HepG2 (cell line): ENCODE measurements around the gene DDX60. TPM values are rescaled to one million over a fixed set of nuclear protein-coding genes. Genes with fewer than 3 reads are reported as not detected.

ENCODE experiments used
- ATAC-seq: fragments of 200-7000 bp; cut with Tn5 transposase; 3 replicates; pipeline ENCODE4 v1.9.1; 2020; ENCODE audit warnings: mild to moderate bottlenecking, moderate library complexity
- BruUV-seq: library from RNA; stranded (reverse); fragments of 400-500 nt; replicated peaks from 2 replicates; lab custom pipeline; 2021; lab: Mats Ljungman, UMichigan
- CTCF ChIA-PET: fragments of 300-600 bp; formaldehyde crosslinking; extraction: SDS; loops from one replicate; lab custom pipeline; 2021; ENCODE audit warnings: low total read pairs, inconsistent platforms, low intra/inter-chr PET ratio; lab: Yijun Ruan, JAX
- POLR2A ChIA-PET: fragments of 350-600 bp; sonication (Branson Sonifier 250); formaldehyde crosslinking; loops from one replicate; lab custom pipeline; 2020; ENCODE audit warnings: antibody characterized with exemption, inconsistent platforms; lab: Yijun Ruan, JAX
- DNase-seq: peaks from one replicate; pipeline ENCODE4 v3.0.0-alpha.2; 2015; ENCODE audit warnings: low spot score
- FAIRE-seq: peaks from 3 replicates; lab custom pipeline; 2011; peaks lifted over from hg19 to GRCh38; lab: Jason Lieb, UNC
- H2AFZ ChIP-seq: one replicate; pipeline ENCODE4 v1.6.1; 2011; ENCODE audit warnings: low read length, inconsistent platforms
- H3K27ac ChIP-seq: fragments of 300-600 bp; 3 replicates; pipeline ENCODE4 v1.8.0; 2011; ENCODE audit warnings: mixed run types, mild to moderate bottlenecking, mixed read lengths, low read length, inconsistent platforms; ENCODE audit not compliant: insufficient read depth; ENCODE audit errors: extremely low read length
- H3K27me3 ChIP-seq, 2 experiments: fragments of 200-600 bp in 1 of 2; 2 replicates in 1 of 2; 3 replicates in 1 of 2; pipeline versions ENCODE4 v1.6.0 to v1.8.0; 2011; ENCODE audit warnings: low read length in 2 of 2, mild to moderate bottlenecking in 2 of 2, moderate library complexity in 2 of 2, inconsistent platforms in 1 of 2; ENCODE audit not compliant: insufficient read depth in 2 of 2, control insufficient read depth in 1 of 2
- H3K36me3 ChIP-seq, 2 experiments: fragments of 200-600 bp in 1 of 2; replicated peaks in 1 of 2; 2 replicates in 1 of 2; 3 replicates in 1 of 2; pipeline versions ENCODE4 v1.5.1 to v1.8.0; 2011; ENCODE audit warnings: low read length in 2 of 2, inconsistent platforms in 1 of 2; ENCODE audit not compliant: insufficient read depth in 2 of 2, control insufficient read depth in 1 of 2
- H3K4me1 ChIP-seq: 2 replicates; pipeline ENCODE4 v1.5.1; 2012; ENCODE audit warnings: low read length, inconsistent platforms; ENCODE audit not compliant: insufficient read depth
- H3K4me2 ChIP-seq: 2 replicates; pipeline ENCODE4 v1.6.0; 2011; ENCODE audit warnings: low read depth, low read length, inconsistent platforms
- H3K4me3 ChIP-seq, 3 experiments: fragments of 200-600 bp in 1 of 3; sonication (generic), shearing (Covaris generic) in 1 of 3; replicated peaks in 1 of 3; 2 replicates each; pipeline ENCODE4 v1.5.1; 2011 to 2016; ENCODE audit warnings: low read length in 3 of 3, inconsistent platforms in 2 of 3, low read depth in 2 of 3, mild to moderate bottlenecking in 2 of 3, control low read depth in 1 of 3, mixed read lengths in 1 of 3; ENCODE audit not compliant: insufficient read depth in 1 of 3
- H3K79me2 ChIP-seq: one replicate; pipeline ENCODE4 v1.6.1; 2011; ENCODE audit warnings: low read length, inconsistent platforms; ENCODE audit not compliant: insufficient read depth
- H3K9ac ChIP-seq: 2 replicates; pipeline ENCODE4 v1.6.0; 2011; ENCODE audit warnings: mild to moderate bottlenecking, low read depth, low read length, inconsistent platforms; ENCODE audit not compliant: insufficient read depth
- H3K9me3 ChIP-seq: 2 replicates; pipeline ENCODE4 v1.5.1; 2012; ENCODE audit warnings: mild to moderate bottlenecking, low read length
- H4K20me1 ChIP-seq: 2 replicates; pipeline ENCODE4 v1.6.0; 2011; ENCODE audit warnings: inconsistent platforms, mild to moderate bottlenecking, low read length, moderate library complexity; ENCODE audit not compliant: insufficient read depth
- CHD4 ChIP-seq: fragments of 200-600 bp; sonication (generic); IDR thresholded peaks from 2 replicates; pipeline ENCODE4 v1.7.0; 2017; ENCODE audit warnings: mild to moderate bottlenecking, low read length, borderline replicate concordance
- IKZF1 ChIP-seq: fragments of 450-650 bp; IDR thresholded peaks from 2 replicates; pipeline ENCODE4 v1.7.1; 2016
- MTA3 ChIP-seq: sonication (generic); formaldehyde crosslinking; IDR thresholded peaks from 2 replicates; pipeline ENCODE4 v1.4.0; 2020; ENCODE audit warnings: missing genetic modification reagents
- RBM22 ChIP-seq: fragments of 200-400 bp; formaldehyde crosslinking; optimal IDR thresholded peaks from 2 replicates; pipeline ENCODE3; 2017; ENCODE audit warnings: mild to moderate bottlenecking, low read length, moderate library complexity
- RELA ChIP-seq: sonication (generic); formaldehyde crosslinking; IDR thresholded peaks from 2 replicates; pipeline ENCODE4 v1.4.0; 2020; ENCODE audit warnings: missing genetic modification reagents
- SATB2 ChIP-seq: sonication (generic); formaldehyde crosslinking; IDR thresholded peaks from 2 replicates; pipeline ENCODE4 v1.5.0; 2020; ENCODE audit warnings: missing genetic modification reagents
- SNRNP70 ChIP-seq: fragments of 200-400 bp; formaldehyde crosslinking; IDR thresholded peaks from 2 replicates; pipeline ENCODE4 v1.6.1; 2017; ENCODE audit warnings: mild to moderate bottlenecking, low read depth, low read length, moderate library complexity
- ZNF136 ChIP-seq: sonication (generic); formaldehyde crosslinking; IDR thresholded peaks from 2 replicates; pipeline ENCODE4 v1.8.1; 2022; ENCODE audit warnings: low read depth, mild to moderate bottlenecking, moderate library complexity, missing genetic modification reagents
- ZNF382 ChIP-seq: sonication (generic); formaldehyde crosslinking; IDR thresholded peaks from 2 replicates; pipeline ENCODE4 v1.5.0; 2020; ENCODE audit warnings: missing genetic modification reagents, mild to moderate bottlenecking, borderline replicate concordance
- ZNF570 ChIP-seq: sonication (generic); formaldehyde crosslinking; IDR thresholded peaks from 2 replicates; pipeline ENCODE4 v1.4.0; 2020; ENCODE audit warnings: mild to moderate bottlenecking, missing genetic modification reagents, borderline replicate concordance
- ZSCAN22 ChIP-seq: sonication (generic); formaldehyde crosslinking; IDR thresholded peaks from 2 replicates; pipeline ENCODE4 v1.4.0; 2020; ENCODE audit warnings: mild to moderate bottlenecking, missing genetic modification reagents
- WGBS: methylation state at CpG from one replicate; pipeline ENCODE4 v1.1.6; 2017; ENCODE audit warnings: low lambda C conversion rate; 5-methylcytosine and 5-hydroxymethylcytosine counted together
- in situ Hi-C: cut with HindIII; loops from 2 replicates; pipeline ENCODE4 v1.10.0; 2017; ENCODE audit warnings: low pct_unique_long_range_greater_than_20kb; ENCODE audit not compliant: extremely low pct_ligation_motif_present
- intact Hi-C: fragments of 100-400 bp; cut with micrococcal nuclease; formaldehyde crosslinking; loops from one replicate; pipeline ENCODE4 v1.10.0; 2022; ENCODE audit not compliant: unreplicated experiment
- polyA plus RNA-seq, 8 experiments: library from polyadenylated mRNA; depleted of rRNA in 3 of 8; stranded (reverse) in 7 of 8; unstranded in 1 of 8; fragments of >200 nt; fragmentation: Illumina TruSeq in 4 of 8; extraction: Trizol in 4 of 8; gene quantifications; 2 replicates each; pipeline versions ENCODE4 v1.2.1 to v1.2.3, GENCODE V29; 2011 to 2016; ENCODE audit warnings: low read depth in 4 of 8, missing spikeins in 1 of 8, mixed read lengths in 1 of 8; ENCODE audit not compliant: insufficient read depth in 1 of 8
- total RNA-seq, 5 experiments: library from RNA; depleted of rRNA; stranded (reverse); fragments of >200 nt; fragmentation: Illumina TruSeq; extraction: Trizol; gene quantifications; 2 replicates each; pipeline ENCODE4 v1.2.3, GENCODE V29; 2016; ENCODE audit warnings: low read depth in 1 of 5
- TF ChIP-seq, protein P1 (sequence below): sonication (generic); formaldehyde crosslinking; IDR thresholded peaks from 2 replicates; pipeline ENCODE4 v1.9.0; 2021; ENCODE audit warnings: missing genetic modification reagents, mild to moderate bottlenecking, borderline replicate concordance

DDX60 gene
- total and polyA plus RNA-seq, 2 of the 13 experiments (the other 11 are each of a cell fraction or from before 2014, with no cell fraction given), result 0.35 TPM; not detected in 1

DNA sequence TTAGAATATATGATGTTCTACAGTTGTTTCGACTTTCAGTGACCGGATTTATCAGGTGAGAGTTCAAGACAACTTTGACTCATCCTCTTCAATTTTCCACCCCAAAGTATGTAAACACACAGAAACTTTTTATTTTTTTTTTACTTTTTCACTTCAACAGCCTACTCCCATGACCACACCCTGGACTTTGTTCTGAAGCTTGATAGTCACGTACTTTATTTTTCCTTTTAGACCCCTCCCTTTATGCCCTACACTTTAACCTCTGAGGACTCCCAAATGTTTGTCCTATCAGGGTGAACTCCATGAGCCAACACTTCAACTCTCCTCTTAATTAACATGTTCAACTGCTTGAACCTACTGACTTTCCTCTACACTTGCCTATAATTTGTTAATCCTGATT, 2.5 kb upstream of the DDX60 start:
- intact Hi-C loops, result no loop called here
- H3K9ac ChIP-seq, result no peak overlapping the region
- FAIRE-seq, result no peak
- no peak overlapping the region for H2AFZ ChIP-seq
- H3K27me3 ChIP-seq, result no peaks in the 10 kb centered on the region
- H3K36me3 ChIP-seq, result no peaks in the 10 kb centered on the region
- no peaks in the 10 kb centered on the region for H4K20me1 ChIP-seq
- no peak for DNase-seq
- in situ Hi-C loops, result no loop called here
- WGBS, result 54% methylated on average over 3 of the region's 3 CpGs
- no peak overlapping the region for H3K4me3 ChIP-seq
- no TSS peak for BruUV-seq
- H3K4me2 ChIP-seq, result no peak overlapping the region
- no peak overlapping the region for H3K27ac ChIP-seq
- TF ChIP-seq, protein P1, sequence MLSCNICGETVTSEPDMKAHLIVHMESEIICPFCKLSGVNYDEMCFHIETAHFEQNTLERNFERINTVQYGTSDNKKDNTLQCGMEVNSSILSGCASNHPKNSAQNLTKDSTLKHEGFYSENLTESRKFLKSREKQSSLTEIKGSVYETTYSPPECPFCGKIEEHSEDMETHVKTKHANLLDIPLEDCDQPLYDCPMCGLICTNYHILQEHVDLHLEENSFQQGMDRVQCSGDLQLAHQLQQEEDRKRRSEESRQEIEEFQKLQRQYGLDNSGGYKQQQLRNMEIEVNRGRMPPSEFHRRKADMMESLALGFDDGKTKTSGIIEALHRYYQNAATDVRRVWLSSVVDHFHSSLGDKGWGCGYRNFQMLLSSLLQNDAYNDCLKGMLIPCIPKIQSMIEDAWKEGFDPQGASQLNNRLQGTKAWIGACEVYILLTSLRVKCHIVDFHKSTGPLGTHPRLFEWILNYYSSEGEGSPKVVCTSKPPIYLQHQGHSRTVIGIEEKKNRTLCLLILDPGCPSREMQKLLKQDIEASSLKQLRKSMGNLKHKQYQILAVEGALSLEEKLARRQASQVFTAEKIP (CRISPR knock-in tag), result no peak
- TF ChIP-seq RELA (CRISPR knock-in tag) (no peak), IKZF1 (no peak), ZNF382 (CRISPR knock-in tag) (no peak), RBM22 (no peak), ZNF136 (CRISPR knock-in tag) (no peak), MTA3 (CRISPR knock-in tag) (no peak), CHD4 (no peak), SATB2 (CRISPR knock-in tag) (no peak), ZSCAN22 (CRISPR knock-in tag) (no peak), ZNF570 (CRISPR knock-in tag) (no peak), SNRNP70 (no peak)
- CTCF ChIA-PET, result no interaction called here
- no peaks in the 10 kb centered on the region for H3K9me3 ChIP-seq
- H3K4me1 ChIP-seq, result no peaks in the 10 kb centered on the region
- ATAC-seq, result no peak
- H3K79me2 ChIP-seq, result no peaks in the 10 kb centered on the region
- POLR2A ChIA-PET, result no interaction called here
